Tibial artery (tissue), 4 donors: ENCODE measurements around the gene CNTNAP1.
A peak's percentile ranks its signal among the peaks of the same experiment; 100 is the strongest.
"Not testable (repeated sequence)": the region's sequence is repeated elsewhere in the genome, so short reads cannot be mapped to it uniquely, and the experiment has no call there.

Experiments used
- DNase-seq, 2 donors: peaks; one replicate each; pipeline ENCODE4 v3.0.0-alpha.2; 2019
- H3K27ac ChIP-seq, 2 donors: fragments of 200-600 bp; sonication (generic) in 1 of 2; 1 replicate in 1 of 2; 2 replicates in 1 of 2; pipeline ENCODE4 v1.5.1; 2018 to 2019; ENCODE audit warnings: mild to moderate bottlenecking in 1 of 2
- H3K27me3 ChIP-seq, 2 donors: fragments of 200-600 bp; sonication (generic) in 1 of 2; one replicate each; pipeline versions ENCODE4 v1.5.1 to v1.6.0; 2016 to 2019
- H3K36me3 ChIP-seq, 3 donors: fragments of 200-600 bp; sonication (generic) in 2 of 3; one replicate each; pipeline ENCODE4 v1.5.1; 2016 to 2019; ENCODE audit warnings: mild to moderate bottlenecking in 2 of 3
- H3K4me1 ChIP-seq, 4 donors: fragments of 200-600 bp; sonication (generic) in 2 of 4; 1 replicate in 3 of 4; 2 replicates in 1 of 4; pipeline ENCODE4 v1.5.1; 2016 to 2019
- H3K4me3 ChIP-seq, 2 donors: fragments of 200-600 bp; sonication (generic) in 1 of 2; 1 replicate in 1 of 2; 2 replicates in 1 of 2; pipeline ENCODE4 v1.5.1; 2018 to 2019; ENCODE audit warnings: mild to moderate bottlenecking in 2 of 2
- H3K9me3 ChIP-seq, 3 donors: fragments of 200-600 bp; sonication (generic) in 1 of 3; one replicate each; pipeline ENCODE4 v1.5.1; 2016 to 2019
- intact Hi-C: fragments of 100-400 bp; cut with DNase I; formaldehyde crosslinking; loops from one replicate; pipeline ENCODE4 v1.15.0; 2023; ENCODE audit warnings: low total_unique reads
- TF ChIP-seq, protein P1 (sequence below), 2 experiments: fragments of 200-600 bp in 1 of 2; fragments of 450-650 bp in 1 of 2; IDR thresholded peaks; one replicate each; pipeline ENCODE4 v1.5.1; 2017 to 2019; ENCODE audit warnings: antibody characterized with exemption in 2 of 2, mild to moderate bottlenecking in 1 of 2, moderate library complexity in 1 of 2

Gene CNTNAP1

DNA sequence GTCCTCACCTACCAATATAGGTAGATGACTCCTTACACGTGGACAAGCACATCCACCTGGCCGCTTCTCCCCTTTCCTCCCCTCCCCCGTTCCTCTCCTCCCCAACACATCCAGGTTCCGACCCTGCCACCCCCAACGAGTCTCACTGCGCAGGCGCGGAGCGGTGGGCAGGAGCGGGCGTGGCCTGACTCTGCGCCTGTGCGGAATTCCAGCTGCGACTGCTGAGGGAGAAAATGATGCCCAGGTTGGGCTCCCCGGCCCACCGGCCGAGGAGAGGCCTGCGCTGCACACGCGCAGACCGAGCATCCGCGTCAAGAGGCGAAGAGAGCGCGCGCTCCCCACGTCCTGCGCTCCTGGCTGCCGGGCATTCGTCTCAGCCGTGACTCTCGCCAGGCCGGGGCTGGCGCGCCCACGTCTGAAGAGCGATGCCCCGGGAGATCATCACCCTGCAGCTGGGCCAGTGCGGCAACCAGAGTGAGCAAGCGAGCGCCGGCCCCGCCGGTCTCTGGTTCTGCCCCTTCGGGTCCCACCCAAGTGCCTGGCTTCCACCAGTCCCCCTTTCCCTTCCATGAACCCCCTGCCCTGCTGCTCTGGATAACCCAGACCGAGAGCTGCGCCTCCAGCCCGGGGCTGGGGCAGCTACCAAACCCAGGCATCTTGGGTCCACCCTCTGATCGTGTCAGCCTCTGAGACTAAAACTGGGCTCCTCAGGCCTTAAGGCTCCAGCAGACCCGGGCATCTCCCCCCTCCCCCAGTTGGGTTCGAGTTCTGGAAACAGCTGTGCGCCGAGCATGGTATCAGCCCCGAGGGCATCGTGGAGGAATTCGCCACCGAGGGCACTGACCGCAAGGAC is 23.0 kb upstream of the CNTNAP1 start, which contains the start of gene TUBG2:
TUBG2 (plus strand) TSS at position 206 of the 853 bp plus-strand sequence; CDS start at position 426, 220 bp downstream.
- Histone ChIP-seq H3K4me3 (peak within 1 kb of the TSS; percentile 76 to 85), H3K36me3 (peaks cover 7 to 21% (median 9%) of the 10 kb centered on the region in 3 donors), H3K27ac (peak within 1 kb of the TSS; percentile 90), H3K4me1 (peaks cover 0 to 27% (median 17%) of the 10 kb centered on the region in 4 donors), H3K9me3 (no peaks in the 10 kb centered on the region), H3K27me3 (no peaks in the 10 kb centered on the region)
- peak; percentile 84 to 94 for DNase-seq
- intact Hi-C loops, result no loop called here
- TF ChIP-seq, protein P1, sequence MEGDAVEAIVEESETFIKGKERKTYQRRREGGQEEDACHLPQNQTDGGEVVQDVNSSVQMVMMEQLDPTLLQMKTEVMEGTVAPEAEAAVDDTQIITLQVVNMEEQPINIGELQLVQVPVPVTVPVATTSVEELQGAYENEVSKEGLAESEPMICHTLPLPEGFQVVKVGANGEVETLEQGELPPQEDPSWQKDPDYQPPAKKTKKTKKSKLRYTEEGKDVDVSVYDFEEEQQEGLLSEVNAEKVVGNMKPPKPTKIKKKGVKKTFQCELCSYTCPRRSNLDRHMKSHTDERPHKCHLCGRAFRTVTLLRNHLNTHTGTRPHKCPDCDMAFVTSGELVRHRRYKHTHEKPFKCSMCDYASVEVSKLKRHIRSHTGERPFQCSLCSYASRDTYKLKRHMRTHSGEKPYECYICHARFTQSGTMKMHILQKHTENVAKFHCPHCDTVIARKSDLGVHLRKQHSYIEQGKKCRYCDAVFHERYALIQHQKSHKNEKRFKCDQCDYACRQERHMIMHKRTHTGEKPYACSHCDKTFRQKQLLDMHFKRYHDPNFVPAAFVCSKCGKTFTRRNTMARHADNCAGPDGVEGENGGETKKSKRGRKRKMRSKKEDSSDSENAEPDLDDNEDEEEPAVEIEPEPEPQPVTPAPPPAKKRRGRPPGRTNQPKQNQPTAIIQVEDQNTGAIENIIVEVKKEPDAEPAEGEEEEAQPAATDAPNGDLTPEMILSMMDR (IDR thresholded peaks at IDR 0.05), result no peak

DNA sequence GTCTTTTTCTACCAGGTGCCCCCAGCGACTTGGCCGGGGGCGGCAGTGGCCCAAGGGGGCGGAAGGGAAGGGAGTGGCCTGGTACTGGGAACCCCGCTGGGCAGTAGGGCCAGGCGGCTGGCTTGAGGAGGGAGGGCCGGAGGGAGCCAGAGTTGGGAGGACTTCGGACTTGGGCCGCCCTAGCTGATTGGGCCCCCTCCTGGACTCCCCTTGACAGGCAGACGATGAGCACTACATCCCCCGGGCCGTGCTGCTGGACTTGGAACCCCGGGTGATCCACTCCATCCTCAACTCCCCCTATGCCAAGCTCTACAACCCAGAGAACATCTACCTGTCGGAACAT is 22.4 kb upstream of the CNTNAP1 start:
- intact Hi-C loops, DNase-seq, H3K27me3 ChIP-seq, H3K9me3 ChIP-seq: not testable (repeated sequence)
- Histone ChIP-seq H3K4me1 (peaks cover 0 to 27% (median 18%) of the 10 kb centered on the region in 4 donors), H3K36me3 (peaks cover 7 to 24% (median 9%) of the 10 kb centered on the region in 3 donors), H3K27ac (peak overlapping the region; percentile 90), H3K4me3 (peak overlapping the region; percentile 76 to 85)

DNA sequence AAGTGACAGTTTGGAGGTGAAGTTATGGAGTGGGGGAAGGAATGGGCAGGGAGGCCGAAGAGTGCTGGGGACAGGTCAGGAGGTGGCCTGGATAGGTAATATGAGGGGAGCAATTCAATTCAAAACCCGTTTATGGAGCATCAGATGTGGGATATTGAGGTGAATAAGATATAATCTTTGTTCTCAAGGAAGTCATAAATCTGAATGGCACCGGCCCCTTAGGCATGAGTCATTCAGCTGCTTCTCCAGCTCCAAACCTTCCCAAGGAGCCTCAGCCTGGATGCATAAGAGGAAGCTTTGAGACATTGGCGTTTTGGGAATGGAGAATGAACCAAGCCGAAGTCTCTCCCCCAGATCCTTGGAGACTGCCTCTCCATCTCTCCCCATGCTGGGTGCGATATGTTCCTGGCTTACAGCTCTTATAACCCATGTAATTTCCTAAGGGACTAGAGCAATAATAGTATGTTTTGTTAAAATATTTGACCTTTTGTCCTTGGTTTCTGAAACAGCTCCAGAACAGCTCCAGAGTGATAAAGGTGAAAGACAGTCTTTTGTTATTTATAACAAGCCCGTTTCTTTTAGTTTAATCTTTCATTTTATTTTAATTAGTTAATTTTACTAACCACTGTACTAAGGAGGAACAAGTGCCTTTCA is 21.5 kb upstream of the CNTNAP1 start:
- Histone ChIP-seq H3K4me1 (peaks cover 0 to 36% (median 26%) of the 10 kb centered on the region in 4 donors), H3K4me3 (no peak overlapping the region), H3K27ac (peak overlapping the region; percentile 90), H3K9me3 (no peaks in the 10 kb centered on the region), H3K27me3 (no peaks in the 10 kb centered on the region), H3K36me3 (peaks cover 9 to 33% (median 16%) of the 10 kb centered on the region in 3 donors)
- TF ChIP-seq, protein P1 (IDR thresholded peaks at IDR 0.05), result no peak
- DNase-seq, result peak in 1 of 2 donors; percentile 38
- intact Hi-C loops, result no loop called here

DNA sequence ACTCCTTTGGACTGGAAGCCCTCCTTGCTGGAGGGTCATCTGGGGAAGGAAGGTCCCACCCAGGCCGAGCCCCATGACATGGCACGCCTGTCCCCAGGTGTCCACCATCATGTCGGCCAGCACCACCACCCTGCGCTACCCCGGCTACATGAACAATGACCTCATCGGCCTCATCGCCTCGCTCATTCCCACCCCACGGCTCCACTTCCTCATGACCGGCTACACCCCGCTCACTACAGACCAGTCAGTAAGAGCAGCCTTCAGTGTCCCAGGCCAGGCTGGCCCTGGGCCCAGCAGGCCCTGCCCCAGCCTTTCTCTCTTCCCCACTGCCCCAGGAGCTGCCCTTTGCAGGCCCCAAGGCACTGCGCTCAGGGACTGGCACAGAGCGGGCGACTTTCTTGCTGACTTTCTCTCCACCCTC is 16.7 kb upstream of the CNTNAP1 start:
- no peaks in the 10 kb centered on the region for H3K9me3 ChIP-seq
- H3K27me3 ChIP-seq, result no peaks in the 10 kb centered on the region
- peaks cover 22 to 76% (median 55%) of the 10 kb centered on the region in 3 donors for H3K36me3 ChIP-seq
- TF ChIP-seq, protein P1 (IDR thresholded peaks at IDR 0.05), result no peak
- no peak for DNase-seq
- intact Hi-C loops, result no loop called here
- H3K4me1 ChIP-seq, result peaks cover 0 to 74% (median 54%) of the 10 kb centered on the region in 4 donors
- peak overlapping the region; percentile 75 to 78 for H3K27ac ChIP-seq
- H3K4me3 ChIP-seq, result no peak overlapping the region

DNA sequence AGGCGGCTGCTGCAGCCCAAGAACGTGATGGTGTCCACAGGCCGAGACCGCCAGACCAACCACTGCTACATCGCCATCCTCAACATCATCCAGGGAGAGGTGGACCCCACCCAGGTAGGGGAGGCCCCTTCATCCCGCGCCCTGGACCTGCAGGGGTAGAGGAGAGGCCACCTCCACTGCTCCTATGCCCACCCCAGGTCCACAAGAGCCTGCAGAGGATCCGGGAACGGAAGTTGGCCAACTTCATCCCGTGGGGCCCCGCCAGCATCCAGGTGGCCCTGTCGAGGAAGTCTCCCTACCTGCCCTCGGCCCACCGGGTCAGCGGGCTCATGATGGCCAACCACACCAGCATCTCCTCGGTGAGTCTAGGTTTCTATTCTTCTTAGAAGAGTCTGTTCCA is 16.2 kb upstream of the CNTNAP1 start:
- peaks cover 0 to 74% (median 52%) of the 10 kb centered on the region in 4 donors for H3K4me1 ChIP-seq
- H3K9me3 ChIP-seq, H3K4me3 ChIP-seq, H3K27me3 ChIP-seq, intact Hi-C loops, DNase-seq: not testable (repeated sequence)
- peaks cover 27 to 81% (median 60%) of the 10 kb centered on the region in 3 donors for H3K36me3 ChIP-seq
- peak overlapping the region; percentile 75 to 78 for H3K27ac ChIP-seq

DNA sequence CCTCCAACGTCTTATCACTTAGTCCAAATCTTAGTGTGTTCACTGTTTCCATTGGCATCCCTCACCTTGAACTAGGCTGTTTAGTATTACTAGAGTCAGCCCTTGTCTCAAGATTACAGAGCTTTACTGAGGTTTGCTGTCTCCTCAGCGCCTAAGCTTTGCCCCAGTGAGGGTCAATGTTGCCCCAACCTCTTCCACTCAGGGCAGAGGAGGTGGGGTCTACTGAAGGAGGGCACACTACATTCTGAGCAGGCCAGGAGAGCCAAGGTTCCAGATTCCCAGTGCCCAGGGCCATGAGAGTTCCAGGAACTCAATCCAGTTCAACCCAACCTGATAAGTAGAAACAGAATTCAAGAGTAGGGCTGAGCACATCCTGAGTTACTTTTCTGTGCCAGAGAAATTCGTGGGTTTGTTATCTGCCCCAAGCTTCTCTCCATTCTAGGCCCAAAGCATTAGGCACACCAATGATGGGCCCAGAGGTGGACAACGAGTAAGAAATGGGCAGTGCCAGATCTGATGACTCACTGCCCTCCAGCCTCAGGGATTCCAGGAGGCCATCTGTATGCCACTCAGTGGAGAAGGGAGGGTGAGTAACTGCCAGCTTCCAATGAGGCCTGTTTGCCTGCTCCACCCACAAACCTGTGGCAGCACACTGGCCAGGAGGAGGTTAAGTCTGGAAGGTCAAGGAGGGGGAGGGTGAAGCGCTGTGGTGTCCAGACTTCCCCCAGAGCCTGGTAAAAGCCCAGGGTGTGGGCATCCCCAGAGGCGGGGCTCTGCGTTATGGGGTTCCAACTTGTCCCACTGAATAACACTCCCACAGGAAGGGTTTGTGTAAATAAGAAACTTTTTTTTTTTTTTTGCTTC is 15.0 kb upstream of the CNTNAP1 start:
- intact Hi-C loops, result no loop called here
- H3K4me1 ChIP-seq, result peaks cover 0 to 80% (median 55%) of the 10 kb centered on the region in 4 donors
- H3K9me3 ChIP-seq, result no peaks in the 10 kb centered on the region
- peak; percentile 58 to 87 for DNase-seq
- peak overlapping the region; percentile 75 to 78 for H3K27ac ChIP-seq
- H3K36me3 ChIP-seq, result peaks cover 39 to 88% (median 71%) of the 10 kb centered on the region in 3 donors
- TF ChIP-seq, protein P1 (IDR thresholded peaks at IDR 0.05), result no peak
- H3K4me3 ChIP-seq, result no peak overlapping the region
- H3K27me3 ChIP-seq, result no peaks in the 10 kb centered on the region
